GM23338 (cell line): ENCODE results near the gene LMF1. TPM values are rescaled to one million over a fixed set of nuclear protein-coding genes. Genes with fewer than 3 reads are reported as not detected.
A peak's percentile ranks its signal among the peaks of the same experiment; 100 is the strongest.

Experiments used
- ATAC-seq: fragments of 200-7000 bp; cut with Tn5 transposase; 3 replicates; pipeline ENCODE4 v1.9.1; 2020
- DNase-seq: peaks from one replicate; pipeline ENCODE4 v3.0.0-alpha.2; 2015; ENCODE audit warnings: low spot score
- H2AFZ ChIP-seq: fragments of 200-600 bp; sonication (generic); 2 replicates; pipeline ENCODE4 v1.8.0; 2016; ENCODE audit warnings: antibody characterized with exemption, mild to moderate bottlenecking, moderate library complexity
- H3F3A ChIP-seq: fragments of 200-600 bp; sonication (generic); replicated peaks from 2 replicates; pipeline ENCODE4 v1.8.0; 2017; ENCODE audit warnings: antibody characterized with exemption, mixed run types, low read depth
- H3K27ac ChIP-seq: fragments of 200-600 bp; sonication (generic); 2 replicates; pipeline ENCODE4 v1.6.1; 2016; ENCODE audit warnings: low read depth
- H3K27me3 ChIP-seq: fragments of 200-600 bp; sonication (generic); 2 replicates; pipeline ENCODE4 v1.8.0; 2016; ENCODE audit warnings: mild to moderate bottlenecking, mixed run types, moderate library complexity; ENCODE audit not compliant: insufficient read depth
- H3K36me3 ChIP-seq: fragments of 200-600 bp; sonication (generic); 2 replicates; pipeline ENCODE4 v1.8.0; 2016; ENCODE audit warnings: mild to moderate bottlenecking; ENCODE audit not compliant: insufficient read depth
- H3K4me1 ChIP-seq: fragments of 200-600 bp; sonication (generic); 2 replicates; pipeline ENCODE4 v1.8.0; 2016; ENCODE audit warnings: mild to moderate bottlenecking, moderate library complexity; ENCODE audit not compliant: insufficient read depth
- H3K4me2 ChIP-seq: fragments of 200-600 bp; sonication (generic); 2 replicates; pipeline ENCODE4 v1.7.1; 2017; ENCODE audit warnings: mixed run types
- H3K4me3 ChIP-seq: fragments of 200-600 bp; sonication (generic); 2 replicates; pipeline ENCODE4 v1.6.1; 2016; ENCODE audit warnings: mixed run types
- H3K79me2 ChIP-seq: fragments of 200-600 bp; sonication (generic); replicated peaks from 2 replicates; pipeline ENCODE4 v1.8.0; 2017; ENCODE audit warnings: mild to moderate bottlenecking; ENCODE audit not compliant: insufficient read depth
- H3K9me2 ChIP-seq: fragments of 200-600 bp; sonication (generic); 2 replicates; pipeline ENCODE4 v1.8.0; 2017; ENCODE audit not compliant: insufficient read depth
- H4K20me1 ChIP-seq: fragments of 200-600 bp; sonication (generic); replicated peaks from 2 replicates; pipeline ENCODE4 v1.8.0; 2017; ENCODE audit warnings: mild to moderate bottlenecking; ENCODE audit not compliant: insufficient read depth
- H3K27ac Mint-ChIP-seq: 2 replicates; pipeline ENCODE4 v1.8.0; 2020; ENCODE audit warnings: inconsistent platforms, mild to moderate bottlenecking, moderate library complexity, mixed read lengths
- H3K27me3 Mint-ChIP-seq: 3 replicates; pipeline ENCODE4 v1.8.0; 2022; ENCODE audit warnings: low read depth, mild to moderate bottlenecking, moderate library complexity, mixed read lengths, inconsistent platforms; ENCODE audit not compliant: insufficient read depth, poor library complexity
- H3K36me3 Mint-ChIP-seq: 3 replicates; pipeline ENCODE4 v1.8.0; 2021; ENCODE audit warnings: low read depth, mild to moderate bottlenecking, inconsistent platforms, moderate library complexity, mixed read lengths
- H3K4me1 Mint-ChIP-seq: 3 replicates; pipeline ENCODE4 v1.8.0; 2020; ENCODE audit warnings: mild to moderate bottlenecking, inconsistent platforms, mixed read lengths
- H3K4me3 Mint-ChIP-seq: 3 replicates; pipeline ENCODE4 v1.8.0; 2021; ENCODE audit warnings: moderate library complexity, mild to moderate bottlenecking, inconsistent platforms, mixed read lengths
- H3K9me3 Mint-ChIP-seq: 3 replicates; pipeline ENCODE4 v1.8.0; 2020; ENCODE audit warnings: moderate library complexity, mild to moderate bottlenecking, inconsistent platforms, mixed read lengths
- CREB1 ChIP-seq: fragments of 250-450 bp; sonication (Bioruptor Pico); IDR thresholded peaks from 2 replicates; pipeline ENCODE4 v1.5.0; 2020; ENCODE audit warnings: low read depth, mild to moderate bottlenecking, moderate library complexity
- EZH2 ChIP-seq: fragments of 200-600 bp; sonication (generic); IDR thresholded peaks from one replicate; pipeline ENCODE4 v1.8.0; 2017; ENCODE audit warnings: antibody characterized with exemption, mild to moderate bottlenecking, low read depth; ENCODE audit not compliant: unreplicated experiment
- EZH2phosphoT487 ChIP-seq: fragments of 200-600 bp; sonication (generic); IDR thresholded peaks from one replicate; pipeline ENCODE4 v1.8.1; 2018; ENCODE audit warnings: antibody characterized with exemption; ENCODE audit not compliant: unreplicated experiment
- JUNB ChIP-seq: IDR thresholded peaks from one replicate; pipeline ENCODE4 v1.6.1; 2016; ENCODE audit warnings: antibody characterized with exemption; ENCODE audit not compliant: unreplicated experiment
- NANOG ChIP-seq: IDR thresholded peaks from 2 replicates; pipeline ENCODE4 v1.6.1; 2016; ENCODE audit warnings: antibody characterized with exemption, borderline replicate concordance
- POLR2AphosphoS5 ChIP-seq: IDR thresholded peaks from 2 replicates; pipeline ENCODE4 v1.6.1; 2016; ENCODE audit warnings: antibody characterized with exemption, low read depth
- STAT1 ChIP-seq: IDR thresholded peaks from one replicate; pipeline ENCODE4 v1.6.1; 2016; ENCODE audit warnings: antibody characterized with exemption; ENCODE audit not compliant: unreplicated experiment
- ZNF114 ChIP-seq: fragments of 250-450 bp; sonication (Bioruptor Pico); IDR thresholded peaks from 2 replicates; pipeline ENCODE4 v1.5.0; 2020; ENCODE audit warnings: mild to moderate bottlenecking, moderate library complexity
- ZNF331 ChIP-seq: fragments of 250-450 bp; sonication (Bioruptor Pico); IDR thresholded peaks from 2 replicates; pipeline ENCODE4 v1.5.0; 2020; ENCODE audit warnings: low read depth, mild to moderate bottlenecking, moderate library complexity
- polyA plus RNA-seq: library from polyadenylated mRNA; unstranded; fragments of >200 nt; fragmentation: Nextera tagmentation; extraction: Ambion mirVana; gene quantifications from 2 replicates; pipeline ENCODE4 v1.2.1, GENCODE V29; 2016
- total RNA-seq: library from RNA; depleted of rRNA; stranded (reverse); fragments of >200 nt; shearing (Covaris generic); gene quantifications from 2 replicates; pipeline ENCODE4 v1.2.3, GENCODE V29; 2014
- TF ChIP-seq, protein P1 (sequence below): IDR thresholded peaks from 2 replicates; pipeline ENCODE4 v1.6.1; 2016; ENCODE audit warnings: antibody characterized with exemption
- TF ChIP-seq, protein P2 (sequence below): IDR thresholded peaks from one replicate; pipeline ENCODE4 v1.6.1; 2018; ENCODE audit warnings: antibody characterized with exemption; ENCODE audit not compliant: unreplicated experiment
- TF ChIP-seq, protein P3 (sequence below), 2 experiments: fragments of 200-600 bp in 1 of 2; sonication (generic) in 1 of 2; conservative IDR thresholded peaks; 2 replicates each; pipeline versions ENCODE4 v1.5.1 to v1.6.1; 2016 to 2017; ENCODE audit warnings: antibody characterized with exemption in 2 of 2, low read depth in 2 of 2, mild to moderate bottlenecking in 2 of 2, moderate library complexity in 1 of 2
- TF ChIP-seq, protein P4 (sequence below): fragments of 250-450 bp; sonication (Bioruptor Pico); IDR thresholded peaks from 2 replicates; pipeline ENCODE4 v1.5.0; 2020; ENCODE audit warnings: mild to moderate bottlenecking, moderate library complexity

Gene LMF1
- total and polyA plus RNA-seq, 2 experiments from 2014 or later = 4.2 to 10.1 TPM

DNA sequence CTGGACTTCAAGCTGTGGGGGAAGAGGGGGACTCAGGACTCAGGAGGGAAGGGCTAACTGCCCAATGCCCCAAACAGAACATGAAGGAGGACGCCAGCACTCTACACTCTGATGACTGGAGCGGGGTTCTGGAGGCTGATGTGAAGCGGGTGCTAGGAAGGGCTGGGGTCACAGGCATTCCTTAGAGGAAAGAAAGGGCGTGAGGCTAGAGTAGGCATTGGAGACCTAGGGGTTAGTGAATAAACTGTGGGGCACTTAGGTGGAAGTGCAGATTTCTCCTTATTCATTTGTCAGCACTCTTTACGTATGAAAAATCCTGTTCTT, 760 bp upstream of the LMF1 start:
- H3K79me2 ChIP-seq = no peaks in the 10 kb centered on the region
- peak overlapping the region; percentile 56; the same call in 1 of the 2 replicates for H2AFZ ChIP-seq
- Mint-ChIP-seq H3K9me3 (no peaks in the 10 kb centered on the region; the same call in 2 of the 3 replicates), H3K27ac (no peak overlapping the region), H3K4me1 (peaks cover 11% of the 10 kb centered on the region), H3K27me3 (peaks cover 16% of the 10 kb centered on the region), H3K4me3 (peak overlapping the region; percentile 58), H3K36me3 (no peaks in the 10 kb centered on the region; the same call in 2 of the 3 replicates)
- peak overlapping the region; percentile 84 for H3K4me3 ChIP-seq
- H3K9me2 ChIP-seq = no peaks in the 10 kb centered on the region
- 0 out of 2 replicates have a peak, but pooled peaks cover 5% of the 10 kb centered on the region for H3F3A ChIP-seq
- ATAC-seq (no peak), DNase-seq (no peak)
- H3K4me1 ChIP-seq = peaks cover 4% of the 10 kb centered on the region; the same call in 1 of the 2 replicates
- TF ChIP-seq, protein P1, sequence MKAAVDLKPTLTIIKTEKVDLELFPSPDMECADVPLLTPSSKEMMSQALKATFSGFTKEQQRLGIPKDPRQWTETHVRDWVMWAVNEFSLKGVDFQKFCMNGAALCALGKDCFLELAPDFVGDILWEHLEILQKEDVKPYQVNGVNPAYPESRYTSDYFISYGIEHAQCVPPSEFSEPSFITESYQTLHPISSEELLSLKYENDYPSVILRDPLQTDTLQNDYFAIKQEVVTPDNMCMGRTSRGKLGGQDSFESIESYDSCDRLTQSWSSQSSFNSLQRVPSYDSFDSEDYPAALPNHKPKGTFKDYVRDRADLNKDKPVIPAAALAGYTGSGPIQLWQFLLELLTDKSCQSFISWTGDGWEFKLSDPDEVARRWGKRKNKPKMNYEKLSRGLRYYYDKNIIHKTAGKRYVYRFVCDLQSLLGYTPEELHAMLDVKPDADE = no peak
- TF ChIP-seq, protein P2, sequence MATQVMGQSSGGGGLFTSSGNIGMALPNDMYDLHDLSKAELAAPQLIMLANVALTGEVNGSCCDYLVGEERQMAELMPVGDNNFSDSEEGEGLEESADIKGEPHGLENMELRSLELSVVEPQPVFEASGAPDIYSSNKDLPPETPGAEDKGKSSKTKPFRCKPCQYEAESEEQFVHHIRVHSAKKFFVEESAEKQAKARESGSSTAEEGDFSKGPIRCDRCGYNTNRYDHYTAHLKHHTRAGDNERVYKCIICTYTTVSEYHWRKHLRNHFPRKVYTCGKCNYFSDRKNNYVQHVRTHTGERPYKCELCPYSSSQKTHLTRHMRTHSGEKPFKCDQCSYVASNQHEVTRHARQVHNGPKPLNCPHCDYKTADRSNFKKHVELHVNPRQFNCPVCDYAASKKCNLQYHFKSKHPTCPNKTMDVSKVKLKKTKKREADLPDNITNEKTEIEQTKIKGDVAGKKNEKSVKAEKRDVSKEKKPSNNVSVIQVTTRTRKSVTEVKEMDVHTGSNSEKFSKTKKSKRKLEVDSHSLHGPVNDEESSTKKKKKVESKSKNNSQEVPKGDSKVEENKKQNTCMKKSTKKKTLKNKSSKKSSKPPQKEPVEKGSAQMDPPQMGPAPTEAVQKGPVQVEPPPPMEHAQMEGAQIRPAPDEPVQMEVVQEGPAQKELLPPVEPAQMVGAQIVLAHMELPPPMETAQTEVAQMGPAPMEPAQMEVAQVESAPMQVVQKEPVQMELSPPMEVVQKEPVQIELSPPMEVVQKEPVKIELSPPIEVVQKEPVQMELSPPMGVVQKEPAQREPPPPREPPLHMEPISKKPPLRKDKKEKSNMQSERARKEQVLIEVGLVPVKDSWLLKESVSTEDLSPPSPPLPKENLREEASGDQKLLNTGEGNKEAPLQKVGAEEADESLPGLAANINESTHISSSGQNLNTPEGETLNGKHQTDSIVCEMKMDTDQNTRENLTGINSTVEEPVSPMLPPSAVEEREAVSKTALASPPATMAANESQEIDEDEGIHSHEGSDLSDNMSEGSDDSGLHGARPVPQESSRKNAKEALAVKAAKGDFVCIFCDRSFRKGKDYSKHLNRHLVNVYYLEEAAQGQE = no peak
- TF ChIP-seq POLR2AphosphoS5 (no peak), EZH2phosphoT487 (no peak), NANOG (no peak), ZNF114 (no peak), ZNF331 (CRISPR knock-in tag) (no peak), STAT1 (no peak), EZH2 (no peak), JUNB (no peak), CREB1 (CRISPR knock-in tag) (no peak)
- TF ChIP-seq, protein P3, sequence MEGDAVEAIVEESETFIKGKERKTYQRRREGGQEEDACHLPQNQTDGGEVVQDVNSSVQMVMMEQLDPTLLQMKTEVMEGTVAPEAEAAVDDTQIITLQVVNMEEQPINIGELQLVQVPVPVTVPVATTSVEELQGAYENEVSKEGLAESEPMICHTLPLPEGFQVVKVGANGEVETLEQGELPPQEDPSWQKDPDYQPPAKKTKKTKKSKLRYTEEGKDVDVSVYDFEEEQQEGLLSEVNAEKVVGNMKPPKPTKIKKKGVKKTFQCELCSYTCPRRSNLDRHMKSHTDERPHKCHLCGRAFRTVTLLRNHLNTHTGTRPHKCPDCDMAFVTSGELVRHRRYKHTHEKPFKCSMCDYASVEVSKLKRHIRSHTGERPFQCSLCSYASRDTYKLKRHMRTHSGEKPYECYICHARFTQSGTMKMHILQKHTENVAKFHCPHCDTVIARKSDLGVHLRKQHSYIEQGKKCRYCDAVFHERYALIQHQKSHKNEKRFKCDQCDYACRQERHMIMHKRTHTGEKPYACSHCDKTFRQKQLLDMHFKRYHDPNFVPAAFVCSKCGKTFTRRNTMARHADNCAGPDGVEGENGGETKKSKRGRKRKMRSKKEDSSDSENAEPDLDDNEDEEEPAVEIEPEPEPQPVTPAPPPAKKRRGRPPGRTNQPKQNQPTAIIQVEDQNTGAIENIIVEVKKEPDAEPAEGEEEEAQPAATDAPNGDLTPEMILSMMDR (conservative IDR thresholded peaks at IDR 0.05; ENCODE audit: low read depth in 2 of 2) = no peak
- TF ChIP-seq, protein P4, sequence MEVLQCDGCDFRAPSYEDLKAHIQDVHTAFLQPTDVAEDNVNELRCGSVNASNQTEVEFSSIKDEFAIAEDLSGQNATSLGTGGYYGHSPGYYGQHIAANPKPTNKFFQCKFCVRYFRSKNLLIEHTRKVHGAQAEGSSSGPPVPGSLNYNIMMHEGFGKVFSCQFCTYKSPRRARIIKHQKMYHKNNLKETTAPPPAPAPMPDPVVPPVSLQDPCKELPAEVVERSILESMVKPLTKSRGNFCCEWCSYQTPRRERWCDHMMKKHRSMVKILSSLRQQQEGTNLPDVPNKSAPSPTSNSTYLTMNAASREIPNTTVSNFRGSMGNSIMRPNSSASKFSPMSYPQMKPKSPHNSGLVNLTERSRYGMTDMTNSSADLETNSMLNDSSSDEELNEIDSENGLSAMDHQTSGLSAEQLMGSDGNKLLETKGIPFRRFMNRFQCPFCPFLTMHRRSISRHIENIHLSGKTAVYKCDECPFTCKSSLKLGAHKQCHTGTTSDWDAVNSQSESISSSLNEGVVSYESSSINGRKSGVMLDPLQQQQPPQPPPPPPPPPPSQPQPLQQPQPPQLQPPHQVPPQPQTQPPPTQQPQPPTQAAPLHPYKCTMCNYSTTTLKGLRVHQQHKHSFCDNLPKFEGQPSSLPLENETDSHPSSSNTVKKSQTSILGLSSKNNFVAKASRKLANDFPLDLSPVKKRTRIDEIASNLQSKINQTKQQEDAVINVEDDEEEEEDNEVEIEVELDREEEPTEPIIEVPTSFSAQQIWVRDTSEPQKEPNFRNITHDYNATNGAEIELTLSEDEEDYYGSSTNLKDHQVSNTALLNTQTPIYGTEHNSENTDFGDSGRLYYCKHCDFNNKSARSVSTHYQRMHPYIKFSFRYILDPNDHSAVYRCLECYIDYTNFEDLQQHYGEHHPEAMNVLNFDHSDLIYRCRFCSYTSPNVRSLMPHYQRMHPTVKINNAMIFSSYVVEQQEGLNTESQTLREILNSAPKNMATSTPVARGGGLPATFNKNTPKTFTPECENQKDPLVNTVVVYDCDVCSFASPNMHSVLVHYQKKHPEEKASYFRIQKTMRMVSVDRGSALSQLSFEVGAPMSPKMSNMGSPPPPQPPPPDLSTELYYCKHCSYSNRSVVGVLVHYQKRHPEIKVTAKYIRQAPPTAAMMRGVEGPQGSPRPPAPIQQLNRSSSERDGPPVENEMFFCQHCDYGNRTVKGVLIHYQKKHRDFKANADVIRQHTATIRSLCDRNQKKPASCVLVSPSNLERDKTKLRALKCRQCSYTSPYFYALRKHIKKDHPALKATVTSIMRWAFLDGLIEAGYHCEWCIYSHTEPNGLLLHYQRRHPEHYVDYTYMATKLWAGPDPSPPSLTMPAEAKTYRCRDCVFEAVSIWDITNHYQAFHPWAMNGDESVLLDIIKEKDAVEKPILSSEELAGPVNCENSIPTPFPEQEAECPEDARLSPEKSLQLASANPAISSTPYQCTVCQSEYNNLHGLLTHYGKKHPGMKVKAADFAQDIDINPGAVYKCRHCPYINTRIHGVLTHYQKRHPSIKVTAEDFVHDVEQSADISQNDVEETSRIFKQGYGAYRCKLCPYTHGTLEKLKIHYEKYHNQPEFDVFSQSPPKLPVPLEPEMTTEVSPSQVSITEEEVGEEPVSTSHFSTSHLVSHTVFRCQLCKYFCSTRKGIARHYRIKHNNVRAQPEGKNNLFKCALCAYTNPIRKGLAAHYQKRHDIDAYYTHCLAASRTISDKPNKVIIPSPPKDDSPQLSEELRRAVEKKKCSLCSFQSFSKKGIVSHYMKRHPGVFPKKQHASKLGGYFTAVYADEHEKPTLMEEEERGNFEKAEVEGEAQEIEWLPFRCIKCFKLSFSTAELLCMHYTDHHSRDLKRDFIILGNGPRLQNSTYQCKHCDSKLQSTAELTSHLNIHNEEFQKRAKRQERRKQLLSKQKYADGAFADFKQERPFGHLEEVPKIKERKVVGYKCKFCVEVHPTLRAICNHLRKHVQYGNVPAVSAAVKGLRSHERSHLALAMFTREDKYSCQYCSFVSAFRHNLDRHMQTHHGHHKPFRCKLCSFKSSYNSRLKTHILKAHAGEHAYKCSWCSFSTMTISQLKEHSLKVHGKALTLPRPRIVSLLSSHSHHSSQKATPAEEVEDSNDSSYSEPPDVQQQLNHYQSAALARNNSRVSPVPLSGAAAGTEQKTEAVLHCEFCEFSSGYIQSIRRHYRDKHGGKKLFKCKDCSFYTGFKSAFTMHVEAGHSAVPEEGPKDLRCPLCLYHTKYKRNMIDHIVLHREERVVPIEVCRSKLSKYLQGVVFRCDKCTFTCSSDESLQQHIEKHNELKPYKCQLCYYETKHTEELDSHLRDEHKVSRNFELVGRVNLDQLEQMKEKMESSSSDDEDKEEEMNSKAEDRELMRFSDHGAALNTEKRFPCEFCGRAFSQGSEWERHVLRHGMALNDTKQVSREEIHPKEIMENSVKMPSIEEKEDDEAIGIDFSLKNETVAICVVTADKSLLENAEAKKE (CRISPR knock-in tag) = no peak
- H3K4me2 ChIP-seq = peak overlapping the region; percentile 79
- no peak overlapping the region for H3K27ac ChIP-seq
- H3K27me3 ChIP-seq = peaks cover 9% of the 10 kb centered on the region
- H4K20me1 ChIP-seq = 0 out of 2 replicates have a peak, but pooled peaks cover 4% of the 10 kb centered on the region
- H3K36me3 ChIP-seq = no peaks in the 10 kb centered on the region
